GM21526 (cell line): ENCODE data around the gene OSER1.
"Not testable (repeated sequence)": the region's sequence is repeated elsewhere in the genome, so short reads cannot be mapped to it uniquely, and the experiment has no call there.

Source experiments
- ATAC-seq: cut with Tn5 transposase; IDR thresholded peaks from one replicate; pipeline ENCODE4 v1.9.1; 2021; ENCODE audit warnings: moderate library complexity; ENCODE audit not compliant: unreplicated experiment, low FRiP score

The OSER1 gene

DNA sequence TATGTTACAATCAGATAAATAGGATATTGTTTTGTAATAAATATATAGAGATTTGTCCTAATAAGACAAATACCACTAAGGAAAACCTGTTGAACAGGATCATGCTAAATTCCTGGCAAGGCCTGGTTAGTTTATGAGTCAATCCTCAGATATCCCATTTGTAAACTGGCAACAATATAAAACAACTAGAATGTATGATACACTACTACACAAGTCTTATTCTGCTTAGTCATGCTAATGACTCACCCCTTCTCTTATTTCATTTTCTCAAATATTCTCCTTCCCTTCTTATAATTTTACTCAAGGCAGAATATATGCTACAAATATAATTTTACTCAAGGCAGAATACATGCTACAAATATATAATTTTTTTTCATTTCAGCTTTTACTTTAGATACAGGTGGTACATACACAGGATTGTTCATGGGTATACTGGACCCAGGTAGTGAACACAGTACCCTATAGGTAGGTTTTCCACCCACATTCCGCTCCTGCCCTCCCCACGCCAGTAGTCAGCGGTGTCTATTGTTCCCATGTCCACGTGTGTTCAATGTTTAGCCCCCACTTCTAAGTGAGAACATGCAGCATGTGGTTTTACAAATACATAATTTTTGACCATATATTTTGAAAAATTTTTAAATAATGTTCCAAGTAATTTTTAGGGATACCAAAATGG lies 6.3 kb downstream of the OSER1 start:
- no peak for ATAC-seq

- ATAC-seq: no peak
These were observed 7.4 kb downstream of the OSER1 start for GRCh38 chr20:44203161-44203560.

GRCh38 chr20:44200983-44201382 lies 9.6 kb downstream of the OSER1 start:
- no peak for ATAC-seq

DNA sequence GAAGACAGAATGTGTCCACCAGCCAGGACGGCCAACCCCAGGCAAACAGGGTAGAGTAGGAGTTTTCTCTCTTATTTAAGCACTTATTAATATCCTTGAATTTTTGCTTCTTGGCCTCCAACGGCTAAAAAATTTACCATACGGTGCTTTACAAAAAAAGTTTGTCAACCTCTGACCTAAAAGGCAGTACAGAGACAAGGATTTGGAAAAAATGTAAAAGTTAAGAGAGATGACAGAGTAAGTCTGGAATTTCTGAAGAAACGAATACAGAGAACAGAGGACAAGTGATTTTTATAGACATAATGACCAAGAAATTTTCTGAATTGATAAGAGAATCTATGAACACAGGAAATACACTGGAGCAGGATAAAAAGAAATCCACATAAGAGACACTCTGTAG lies 10.2 kb downstream of the OSER1 start:
- no peak for ATAC-seq

- no peak for ATAC-seq
These were observed 10.7 kb downstream of the OSER1 start for GRCh38 chr20:44199877-44200276.

DNA sequence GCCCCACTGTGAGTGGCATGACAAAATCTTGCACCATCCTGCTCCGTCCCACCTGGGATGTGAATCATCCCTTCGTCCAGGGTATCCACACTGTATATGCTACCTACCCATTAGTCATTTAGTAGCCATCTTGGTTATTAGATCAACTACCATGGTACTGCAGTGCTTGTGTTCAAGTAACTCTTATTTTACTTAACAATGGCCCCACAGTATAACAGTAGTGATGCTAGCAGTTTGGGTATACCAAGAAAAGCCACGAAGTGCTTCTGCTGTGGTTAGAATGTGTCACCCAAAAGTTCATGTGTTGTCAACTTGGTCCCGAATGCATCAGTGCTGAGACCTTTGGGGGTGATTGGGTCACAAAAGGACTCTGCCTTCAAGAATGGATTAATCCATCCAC lies 11.7 kb downstream of the OSER1 start:
- no peak for ATAC-seq

DNA sequence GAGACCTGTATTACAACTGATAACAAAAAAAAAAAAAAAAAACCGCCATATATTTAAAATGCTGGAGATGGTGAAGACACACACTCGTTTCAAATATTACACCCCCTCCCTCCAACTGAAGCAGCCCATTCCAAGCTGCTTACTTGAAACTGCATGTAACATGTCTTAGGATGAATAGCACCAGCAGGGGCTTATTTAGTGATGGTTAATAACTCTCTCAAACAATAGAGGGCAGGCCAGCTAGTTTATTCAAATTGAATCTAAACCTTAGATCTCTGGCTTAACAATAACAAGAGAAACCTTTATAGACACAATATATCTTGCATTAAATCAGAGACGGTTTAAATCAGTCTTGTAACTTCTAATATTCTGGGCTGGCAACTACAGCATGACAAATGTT lies 14.3 kb downstream of the OSER1 start:
- ATAC-seq: no peak

DNA sequence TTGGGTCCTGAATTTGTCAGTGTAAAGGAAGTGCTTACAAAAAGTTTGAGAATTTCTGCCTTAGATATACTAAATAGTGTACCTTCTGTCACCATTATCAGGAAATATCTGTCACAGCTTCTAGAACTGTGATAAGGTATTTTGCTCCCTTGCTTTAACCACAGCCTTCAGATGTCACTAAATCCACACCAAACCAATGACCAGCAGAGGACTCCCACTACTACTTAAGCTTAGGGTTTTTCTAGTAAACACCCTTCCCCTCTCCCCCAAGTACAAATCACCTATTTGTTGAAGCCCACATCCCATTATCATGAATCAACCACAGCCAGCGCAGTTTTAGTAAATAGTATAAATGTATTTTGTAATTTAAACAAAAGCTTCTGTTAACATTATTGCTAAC lies 15.0 kb downstream of the OSER1 start:
- no peak for ATAC-seq

GRCh38 chr20:44193801-44194200 lies 16.8 kb downstream of the OSER1 start:
- ATAC-seq: no peak

GRCh38 chr20:44191640-44192039 lies 18.9 kb downstream of the OSER1 start:
- not testable (repeated sequence) for ATAC-seq

- ATAC-seq: not testable (repeated sequence)
These were observed 20.2 kb downstream of the OSER1 start for GRCh38 chr20:44190197-44190852.

DNA sequence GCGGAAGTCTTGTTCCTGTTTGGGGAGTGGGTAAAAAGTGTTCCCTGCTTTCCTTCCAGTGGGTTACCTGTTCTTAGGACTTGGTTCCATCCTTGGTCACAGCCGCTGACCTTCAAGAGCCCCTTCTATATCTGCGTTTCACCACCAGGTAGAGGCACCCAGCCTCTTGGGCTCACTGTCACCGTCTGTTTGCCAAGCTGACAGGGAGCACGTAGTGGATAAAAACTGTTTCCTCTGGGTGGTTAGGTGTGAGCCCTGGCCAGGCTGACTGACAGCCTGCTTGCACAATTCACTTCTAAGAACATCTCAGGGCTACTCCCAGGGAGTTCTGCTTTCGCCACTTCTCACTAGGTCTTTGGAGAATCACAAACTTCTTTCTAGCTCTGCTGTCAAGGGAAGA lies 21.8 kb downstream of the OSER1 start:
- ATAC-seq: no peak

GRCh38 chr20:44187772-44188709 lies 22.5 kb downstream of the OSER1 start:
- no peak for ATAC-seq

- no peak for ATAC-seq
These were observed 23.4 kb downstream of the OSER1 start, which contains the start of gene JPH2 for GRCh38 chr20:44187054-44187771. JPH2 (minus strand) TSS chr20:44187188; CDS start chr20:44186705, 483 bp downstream.

GRCh38 chr20:44186674-44187053 lies 23.9 kb downstream of the OSER1 start:
- ATAC-seq: no peak

GRCh38 chr20:44186201-44186600 lies 24.4 kb downstream of the OSER1 start:
- ATAC-seq: no peak

DNA sequence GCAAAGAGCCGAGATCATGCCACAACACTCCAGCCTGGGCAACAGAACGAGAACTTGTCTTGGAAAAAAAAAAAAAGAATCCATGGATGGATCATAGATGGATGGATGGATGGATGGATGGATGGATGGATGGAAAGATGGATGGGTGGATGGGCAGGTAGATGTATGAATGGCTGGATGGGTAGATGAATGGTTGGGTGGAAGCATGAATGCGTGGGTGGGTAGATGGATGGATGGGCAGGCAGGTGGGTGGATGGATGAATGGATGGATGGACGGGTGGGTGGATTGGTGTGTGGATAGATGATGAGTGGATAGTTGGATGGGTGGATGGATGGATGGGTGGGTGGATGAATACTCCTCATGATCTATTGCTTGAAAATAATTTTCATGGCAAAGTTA lies 25.0 kb downstream of the OSER1 start:
- no peak for ATAC-seq

DNA sequence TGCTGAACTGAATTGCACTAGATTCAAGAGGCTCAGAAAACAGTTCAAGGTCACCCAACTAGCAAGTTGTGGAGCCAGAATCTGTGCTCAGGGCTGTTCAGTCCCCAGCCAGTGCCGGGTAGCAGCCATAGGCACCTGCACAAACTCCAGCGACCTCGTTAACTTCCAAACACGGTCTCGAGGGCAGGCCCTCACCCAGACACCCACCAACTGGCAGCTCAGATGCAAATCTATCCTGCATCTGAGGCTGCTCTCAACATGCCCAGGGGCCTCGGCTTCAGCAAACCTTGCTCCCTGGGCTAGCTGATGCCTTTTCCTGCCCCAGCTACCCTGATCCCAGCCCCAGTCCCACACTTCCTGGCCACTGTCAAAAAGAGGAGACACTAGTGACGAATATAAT lies 27.3 kb downstream of the OSER1 start:
- no peak for ATAC-seq

DNA sequence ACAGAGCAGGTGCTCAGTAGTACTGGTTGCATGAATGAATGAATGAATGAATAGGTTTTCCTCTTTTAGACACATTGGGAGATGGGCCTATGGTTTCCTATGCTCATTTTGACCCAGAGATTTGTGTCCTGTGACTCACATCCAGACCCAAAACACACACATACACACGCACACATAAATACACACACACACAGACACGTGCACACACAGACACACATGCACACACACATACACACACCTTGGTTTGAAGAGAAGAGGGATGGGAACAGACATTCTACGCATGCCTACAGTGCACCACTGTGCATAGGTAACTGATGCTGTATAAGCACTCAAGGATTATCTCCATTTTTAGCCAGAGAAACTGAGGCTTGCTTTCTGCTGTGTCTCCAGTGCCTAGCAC lies 27.7 kb downstream of the OSER1 start:
- no peak for ATAC-seq

DNA sequence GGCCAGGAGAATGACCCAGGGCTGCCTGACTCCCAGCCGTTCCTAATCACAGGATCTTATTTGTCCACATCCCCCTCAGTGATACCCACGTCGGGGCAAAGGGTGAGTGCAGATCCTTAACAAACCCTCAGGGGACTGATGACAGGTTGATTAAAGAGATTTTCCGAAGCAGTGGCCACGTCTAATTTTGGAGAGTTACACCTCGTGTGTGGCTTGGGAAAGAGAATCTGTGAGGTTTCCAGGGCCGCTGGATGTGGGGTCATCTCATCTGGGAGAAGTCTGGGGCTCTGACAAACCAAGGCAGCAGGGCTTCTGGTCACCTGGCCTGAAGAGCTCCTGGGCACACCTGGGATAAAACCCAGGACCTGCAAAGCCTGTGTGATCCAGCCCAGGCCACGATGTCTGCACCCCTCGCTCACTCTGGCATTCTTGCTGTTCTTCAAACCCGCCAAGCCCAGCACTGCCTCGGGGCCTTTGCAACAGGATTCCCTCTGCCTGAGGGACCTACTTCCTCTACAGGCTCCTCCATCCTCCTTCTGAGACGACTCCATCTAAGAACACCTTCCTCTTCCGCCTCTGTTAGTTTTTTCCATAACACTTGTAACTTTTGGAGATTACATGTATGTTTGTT lies 28.3 kb downstream of the OSER1 start:
- no peak for ATAC-seq
